ENCODE results near the gene ALPK1. TPM values are rescaled to one million over a fixed set of nuclear protein-coding genes. Genes with fewer than 3 reads are reported as not detected.

ALPK1 gene
- total and polyA plus RNA-seq, 2 of the 4 experiments (the other 2 are of a cell fraction): 3.3 to 7.9 TPM

GRCh38 chr4:112348488-112349158 is 51.5 kb downstream of the ALPK1 start:
- Histone ChIP-seq H4K91ac (ENCODE audit: insufficient read depth, low read depth, low read length) (no peak overlapping the region), H3K4me2 (ENCODE audit: low read depth, low read length) (peak overlapping the region; percentile 16), H3K56ac (ENCODE audit: extremely low read depth, insufficient read depth, low read length) (no peak overlapping the region), H2AK5ac (ENCODE audit: low read depth, low read length) (no peak overlapping the region), H4K8ac (ENCODE audit: low read depth in 2 of 2, low read length in 2 of 2) (no peak overlapping the region), H2BK20ac (ENCODE audit: low read depth, low read length) (no peak overlapping the region), H3K79me1 (ENCODE audit: low read depth in 1 of 2, low read length in 2 of 2) (no peaks in the 10 kb centered on the region), H2BK5ac (ENCODE audit: low read depth, low read length, poor library complexity, severe bottlenecking) (no peak overlapping the region), H4K20me1 (ENCODE audit: insufficient read depth, low read length) (no peaks in the 10 kb centered on the region), H3K27me3 (ENCODE audit: control insufficient read depth, insufficient read depth, low read length) (no peaks in the 10 kb centered on the region), H3K14ac (replicated peaks; ENCODE audit: low read depth, low read length) (no peak overlapping the region), H3K36me3 (ENCODE audit: control insufficient read depth, insufficient read depth, low read length) (no peaks in the 10 kb centered on the region), H3K9me3 (ENCODE audit: control insufficient read depth, insufficient read depth, low read length) (no peaks in the 10 kb centered on the region), H3K27ac (ENCODE audit: insufficient read depth, low read length) (no peak overlapping the region), H3K23ac (ENCODE audit: low read depth, low read length) (no peak overlapping the region), H2BK15ac (ENCODE audit: low read depth, low read length) (no peak overlapping the region), H3K4ac (ENCODE audit: low read depth, low read length) (no peak overlapping the region), H2BK120ac (ENCODE audit: low read depth, low read length) (no peak overlapping the region), H3K9ac (ENCODE audit: low read depth, low read length) (no peak overlapping the region), H3K4me3 (ENCODE audit: insufficient read depth, low read depth, low read length) (no peak overlapping the region), H3K4me1 (ENCODE audit: control insufficient read depth, insufficient read depth, low read length) (peaks cover 4% of the 10 kb centered on the region; the same call in 1 of the 2 replicates), H2AK9ac (replicated peaks; ENCODE audit: low read depth, low read length, poor library complexity) (no peak overlapping the region), H3K18ac (ENCODE audit: low read depth, low read length) (no peak overlapping the region), H4K5ac (ENCODE audit: low read depth, low read length) (no peak overlapping the region), H2AFZ (replicated peaks; ENCODE audit: low read length, poor library complexity) (peak overlapping the region; percentile 47), H3K9me1 (ENCODE audit: insufficient read depth, low read length) (peaks cover 8% of the 10 kb centered on the region; the same call in 1 of the 2 replicates)
- in situ Hi-C loops (cut with MboI; ENCODE audit: low sequenced_read_pairs): loop anchor here (25.0 kb wide), 1 partner anchor 589 kb away; no protein-coding TSS in a partner anchor
- ATAC-seq (ENCODE audit: low read depth): peak; percentile 90
- peak; percentile 84 for DNase-seq
- intact Hi-C loops (cut with micrococcal nuclease): no loop called here
- CTCF ChIA-PET: interaction anchor here (0.5 to 1.0 kb wide), 4 partner anchors 12 to 300 kb away, joined by 3 read pairs; partner anchors contain the start of gene NEUROG2
- POLR2A ChIA-PET (ENCODE audit: unreplicated experiment): no interaction called here
- dilution Hi-C loops (cut with HindIII; ENCODE audit: low sequenced_read_pairs, unreplicated experiment): loop anchor here (25.0 kb wide), 1 partner anchor 264 kb away; no protein-coding TSS in a partner anchor
- no TSS peak for BruUV-seq (replicated peaks)
- no CpG with 5 or more reads among the region's 11 CpGs for WGBS, 2 experiments (ENCODE audit: extremely low coverage in 2 of 2, insufficient read length in 1 of 2)
- TF ChIP-seq NFE2L2 (IDR thresholded peaks at IDR 0.05; ENCODE audit: low read depth, low read length) (no peak), SMC3 (IDR thresholded peaks at IDR 0.05; ENCODE audit: low read depth, low read length) (peak; percentile 16; the same call in 1 of the 2 replicates), MXI1 (IDR thresholded peaks at IDR 0.05; ENCODE audit: borderline replicate concordance, low read depth, low read length) (peak; percentile 85), USF2 (IDR thresholded peaks at IDR 0.05; ENCODE audit: low read depth, low read length) (peak; percentile 28; the same call in 1 of the 2 replicates), FOS (IDR thresholded peaks at IDR 0.05; ENCODE audit: low read depth, low read length) (no peak), CTCF (conservative IDR thresholded peaks at IDR 0.05; ENCODE audit: low read depth, low read length) (0 out of 2 replicates have a peak, but pooled peaks have one; percentile 25), CHD1 (IDR thresholded peaks at IDR 0.05; ENCODE audit: low read depth, low read length) (no peak), MAFK (IDR thresholded peaks at IDR 0.05; ENCODE audit: low read depth, low read length) (no peak), POLR2A (IDR thresholded peaks at IDR 0.05; ENCODE audit: low read depth, low read length) (no peak), CEBPB (IDR thresholded peaks at IDR 0.05; ENCODE audit: low read depth, low read length) (no peak), ELK1 (IDR thresholded peaks at IDR 0.05; ENCODE audit: borderline replicate concordance, low read depth, low read length) (no peak), MAZ (IDR thresholded peaks at IDR 0.05; ENCODE audit: borderline replicate concordance, low read depth, low read length) (no peak), RFX5 (IDR thresholded peaks at IDR 0.05; ENCODE audit: low read depth, low read length) (no peak), RCOR1 (IDR thresholded peaks at IDR 0.05; ENCODE audit: insufficient replicate concordance, low read length) (no peak), RAD21 (IDR thresholded peaks at IDR 0.05; ENCODE audit: low read length) (peak; percentile 28; the same call in 1 of the 2 replicates)
